Fibroblast of pulmonary artery (primary cell): Measurements from ENCODE around the gene TSHR.
"Not testable (repeated sequence)": the region's sequence is repeated elsewhere in the genome, so short reads cannot be mapped to it uniquely, and the experiment has no call there.

Source experiments
- DNase-seq: peaks from one replicate; pipeline ENCODE4 v3.0.0-alpha.2; 2010; ENCODE audit warnings: low read depth
- H3K4me3 ChIP-seq: replicated peaks from 2 replicates; pipeline ENCODE4 v1.5.1; 2011; ENCODE audit warnings: low read depth, mild to moderate bottlenecking, control low read depth, low read length, moderate library complexity
- CTCF ChIP-seq: IDR thresholded peaks from 2 replicates; pipeline ENCODE4 v1.5.1; 2011; ENCODE audit warnings: mild to moderate bottlenecking, control low read depth, low read length, inconsistent platforms; ENCODE audit errors: missing control alignments

The TSHR gene

GRCh38 chr14:81006266-81006665 lies 50.8 kb downstream of the TSHR start:
- TF ChIP-seq CTCF, result no peak
- no peak for DNase-seq
- no peak overlapping the region for H3K4me3 ChIP-seq

DNA sequence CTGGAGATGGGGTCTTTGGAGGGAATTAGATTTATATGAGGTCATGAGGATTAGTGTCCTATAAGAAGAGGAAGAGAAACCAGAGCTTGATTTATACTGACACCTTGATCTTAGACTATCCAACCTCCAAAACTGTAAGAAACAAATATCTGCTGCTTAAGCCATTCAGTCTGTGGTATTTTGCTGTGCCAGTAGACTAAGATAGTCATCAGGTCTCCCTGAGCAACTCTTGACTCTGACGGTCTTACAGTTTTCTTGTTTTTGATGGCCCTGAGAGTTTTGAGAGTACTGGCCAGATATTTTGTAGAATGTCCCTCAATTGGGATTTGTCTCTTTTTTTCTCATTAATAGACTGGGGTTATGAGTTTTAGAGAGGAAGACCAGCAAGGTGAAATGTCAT lies 51.7 kb downstream of the TSHR start:
- H3K4me3 ChIP-seq, result no peak overlapping the region
- DNase-seq, result no peak
- no peak for TF ChIP-seq CTCF

- TF ChIP-seq CTCF, result no peak
- no peak overlapping the region for H3K4me3 ChIP-seq
- DNase-seq, result no peak
Measured at GRCh38 chr14:81009346-81009745, 53.9 kb downstream of the TSHR start.

DNA sequence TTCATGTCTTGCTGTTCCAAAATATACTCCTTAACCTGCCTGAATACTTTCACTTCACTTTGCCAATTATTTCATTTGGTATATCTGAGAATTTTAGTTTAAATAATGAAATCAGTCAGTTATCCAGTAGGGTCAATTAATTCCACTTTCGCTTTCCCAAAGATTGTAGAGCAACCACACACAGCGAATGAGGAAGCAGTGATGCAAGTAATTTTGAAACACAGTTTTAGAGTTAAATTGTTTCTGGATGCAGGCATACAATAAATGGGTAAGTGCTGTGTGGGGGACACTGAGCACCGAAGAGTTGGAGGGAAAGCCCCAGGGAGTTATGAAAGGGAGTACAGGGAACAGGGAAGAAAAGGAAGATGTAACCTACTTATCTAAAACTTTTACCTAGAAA lies 62.8 kb downstream of the TSHR start:
- no peak for DNase-seq
- no peak for TF ChIP-seq CTCF
- H3K4me3 ChIP-seq, result no peak overlapping the region

DNA sequence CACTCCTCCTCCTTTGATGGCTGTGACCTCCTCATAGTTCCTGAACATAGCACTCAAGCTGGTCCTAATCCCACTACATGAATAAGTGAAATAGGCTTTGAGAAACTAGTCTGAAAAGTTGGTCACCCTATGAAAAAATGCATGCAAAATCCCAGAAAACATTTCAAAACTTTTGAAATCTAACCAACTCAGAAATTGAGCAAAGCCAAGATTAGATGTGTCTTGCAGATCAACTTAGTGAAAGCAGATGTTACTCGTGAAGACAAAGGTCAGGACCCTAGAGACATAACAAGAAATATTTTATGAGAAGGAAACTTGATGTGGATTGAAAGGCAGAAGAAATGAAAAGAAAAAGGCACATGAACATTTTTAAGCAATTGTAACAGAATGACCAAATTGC lies 63.3 kb downstream of the TSHR start:
- no peak for DNase-seq
- no peak overlapping the region for H3K4me3 ChIP-seq
- TF ChIP-seq CTCF, result no peak

DNA sequence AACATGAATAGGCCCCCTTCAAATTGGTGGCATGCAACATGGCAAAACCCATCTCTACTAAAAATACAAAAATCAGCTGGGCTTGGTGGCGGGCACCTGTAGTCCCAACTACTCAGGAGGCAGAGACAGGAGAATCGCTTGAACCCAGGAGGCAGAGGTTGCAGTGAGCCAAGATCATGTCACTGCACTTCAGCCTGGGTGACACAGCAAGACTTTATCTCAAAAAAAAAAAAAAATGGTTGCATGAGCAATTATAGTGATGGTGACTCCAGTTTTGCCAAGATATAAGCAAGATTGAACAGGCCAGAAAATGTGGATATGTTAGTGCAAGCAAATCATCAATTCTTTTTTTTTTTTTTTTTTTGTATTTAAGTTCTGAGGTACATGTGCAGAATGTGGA lies 63.7 kb downstream of the TSHR start:
- DNase-seq, H3K4me3 ChIP-seq: not testable (repeated sequence)

DNA sequence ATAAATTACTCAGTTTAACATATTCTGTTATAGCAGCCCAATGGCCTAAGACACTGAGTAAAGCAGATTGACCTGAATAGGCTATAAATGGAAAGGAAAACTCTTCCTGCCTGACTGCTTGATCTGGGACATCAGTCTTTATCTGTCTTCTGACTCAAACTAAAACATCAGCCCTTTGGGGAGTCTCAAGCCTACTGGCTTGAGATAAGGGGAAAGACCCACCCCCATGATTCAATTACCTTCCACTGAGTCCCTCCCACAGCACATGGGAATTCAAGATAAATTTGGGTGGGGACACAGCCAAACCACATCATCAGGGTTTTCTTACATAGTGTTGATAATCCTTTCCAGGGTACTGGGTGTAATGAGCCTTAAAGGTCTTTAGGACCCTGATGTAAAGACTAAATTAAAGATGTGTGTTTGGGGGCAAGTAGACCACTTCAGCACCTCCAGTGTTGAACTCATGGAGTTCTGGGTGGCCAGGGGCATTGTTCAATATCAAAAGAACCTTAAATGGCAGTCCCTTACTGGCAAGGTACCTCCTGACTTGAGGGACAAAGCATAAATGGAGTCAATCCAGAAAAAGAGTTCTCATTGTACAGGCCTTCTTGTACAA lies 67.8 kb downstream of the TSHR start:
- TF ChIP-seq CTCF, result no peak
- no peak overlapping the region for H3K4me3 ChIP-seq

More for the DNA sequence above, 67.8 kb downstream of the TSHR start:
- no peak for DNase-seq
